Ascending aorta (tissue), 2 donors: ENCODE results near the gene SMIM44. TPM values are rescaled to one million over a fixed set of nuclear protein-coding genes. Genes with fewer than 3 reads are reported as not detected.

Experiments used
- DNase-seq, 2 donors: peaks; one replicate each; pipeline ENCODE4 v3.0.0-alpha.2; 2019; ENCODE audit warnings: low spot score in 2 of 2
- H3K27ac ChIP-seq, 2 donors: fragments of 200-600 bp; sonication (generic); one replicate each; pipeline ENCODE4 v1.5.1; 2016 to 2017; ENCODE audit warnings: mild to moderate bottlenecking in 1 of 2
- H3K27me3 ChIP-seq: fragments of 200-600 bp; sonication (generic); one replicate; pipeline ENCODE4 v1.5.1; 2017
- H3K36me3 ChIP-seq, 2 donors: fragments of 200-600 bp; sonication (generic); one replicate each; pipeline ENCODE4 v1.5.1; 2016
- H3K4me1 ChIP-seq, 2 donors: fragments of 200-600 bp; sonication (generic); one replicate each; pipeline ENCODE4 v1.5.1; 2016 to 2017; ENCODE audit warnings: mild to moderate bottlenecking in 1 of 2
- H3K4me3 ChIP-seq, 2 donors: fragments of 200-600 bp; sonication (generic); one replicate each; pipeline ENCODE4 v1.5.1; 2016 to 2017; ENCODE audit warnings: mild to moderate bottlenecking in 1 of 2
- H3K9me3 ChIP-seq, 2 donors: fragments of 200-600 bp; sonication (generic); one replicate each; pipeline ENCODE4 v1.5.1; 2016
- CTCF ChIP-seq, 3 experiments: fragments of 200-600 bp in 2 of 3; fragments of 450-650 bp in 1 of 3; sonication (generic) in 2 of 3; IDR thresholded peaks; one replicate each; pipeline ENCODE4 v1.5.1; 2016 to 2019; ENCODE audit warnings: antibody characterized with exemption in 3 of 3, mild to moderate bottlenecking in 1 of 3, moderate library complexity in 1 of 3
- intact Hi-C: fragments of 100-400 bp; cut with DNase I; formaldehyde crosslinking; loops from one replicate; pipeline ENCODE4 v1.15.1; 2023
- total RNA-seq: library from RNA; depleted of rRNA; stranded (reverse); fragments of >200 nt; gene quantifications from one replicate; pipeline ENCODE4 v1.1.0, GENCODE V29; 2016

Gene SMIM44
- total RNA-seq, 1 donor from 2014 or later = not detected

- no peaks in the 10 kb centered on the region for H3K9me3 ChIP-seq
- no peak for DNase-seq
- H3K27ac ChIP-seq = no peak overlapping the region
- H3K36me3 ChIP-seq = peaks cover 0 to 11% of the 10 kb centered on the region in 2 donors
- intact Hi-C loops = no loop called here
- H3K27me3 ChIP-seq = no peaks in the 10 kb centered on the region
- H3K4me3 ChIP-seq = no peak overlapping the region
- TF ChIP-seq CTCF (IDR thresholded peaks at IDR 0.05) = no peak
- no peaks in the 10 kb centered on the region for H3K4me1 ChIP-seq
Measured at GRCh38 chr19:3516675-3517207, 33.5 kb upstream of the SMIM44 start.

- peaks cover 0 to 11% of the 10 kb centered on the region in 2 donors for H3K36me3 ChIP-seq
- TF ChIP-seq CTCF (IDR thresholded peaks at IDR 0.05) = no peak
- no peaks in the 10 kb centered on the region for H3K27me3 ChIP-seq
- no peaks in the 10 kb centered on the region for H3K9me3 ChIP-seq
- no peaks in the 10 kb centered on the region for H3K4me1 ChIP-seq
- intact Hi-C loops = no loop called here
- no peak for DNase-seq
- H3K27ac ChIP-seq = no peak overlapping the region
- no peak overlapping the region for H3K4me3 ChIP-seq
Measured at GRCh38 chr19:3515891-3516422, 32.7 kb upstream of the SMIM44 start.

- TF ChIP-seq CTCF (IDR thresholded peaks at IDR 0.05) = no peak
- H3K4me1 ChIP-seq = no peaks in the 10 kb centered on the region
- H3K4me3 ChIP-seq = no peak overlapping the region
- intact Hi-C loops = no loop called here
- H3K27ac ChIP-seq = no peak overlapping the region
- H3K9me3 ChIP-seq = no peaks in the 10 kb centered on the region
- peaks cover 6 to 7% of the 10 kb centered on the region in 2 donors for H3K36me3 ChIP-seq
- DNase-seq = no peak
- H3K27me3 ChIP-seq = no peaks in the 10 kb centered on the region
Measured at GRCh38 chr19:3514930-3515329, 31.7 kb upstream of the SMIM44 start.

- intact Hi-C loops = no loop called here
- H3K36me3 ChIP-seq = peaks cover 0 to 12% of the 10 kb centered on the region in 2 donors
- no peaks in the 10 kb centered on the region for H3K27me3 ChIP-seq
- no peak for TF ChIP-seq CTCF (IDR thresholded peaks at IDR 0.05)
- H3K4me1 ChIP-seq = no peaks in the 10 kb centered on the region
- no peak for DNase-seq
- no peak overlapping the region for H3K4me3 ChIP-seq
- H3K9me3 ChIP-seq = no peaks in the 10 kb centered on the region
- no peak overlapping the region for H3K27ac ChIP-seq
Measured at GRCh38 chr19:3513229-3514140, 30.2 kb upstream of the SMIM44 start.

GRCh38 chr19:3512562-3513228 lies 29.5 kb upstream of the SMIM44 start:
- Histone ChIP-seq H3K27me3 (no peaks in the 10 kb centered on the region), H3K36me3 (peaks cover 0 to 12% of the 10 kb centered on the region in 2 donors), H3K4me1 (peaks cover 2 to 3% of the 10 kb centered on the region in 2 donors), H3K9me3 (no peaks in the 10 kb centered on the region), H3K27ac (no peak overlapping the region), H3K4me3 (no peak overlapping the region)
- intact Hi-C loops = no loop called here
- no peak for DNase-seq
- no peak for TF ChIP-seq CTCF (IDR thresholded peaks at IDR 0.05)
